SK-N-SH (cell line): ENCODE measurements around the gene CHST11. TPM values are rescaled to one million over a fixed set of nuclear protein-coding genes. Genes with fewer than 3 reads are reported as not detected.

Experiments
- CTCF ChIA-PET: fragments of 300-600, 350-600 bp; formaldehyde crosslinking; extraction: SDS; loops from one replicate; lab custom pipeline; 2021; lab: Yijun Ruan, JAX
- POLR2A ChIA-PET: fragments of 350-600 bp; sonication (Branson Sonifier 250); formaldehyde crosslinking; extraction: SDS; loops from one replicate; lab custom pipeline; 2020; ENCODE audit warnings: antibody characterized with exemption, inconsistent platforms; lab: Yijun Ruan, JAX
- DNase-seq: peaks from one replicate; pipeline ENCODE4 v3.0.0; 2012
- H2AFZ ChIP-seq: fragments of 200-600 bp; sonication (generic); 2 replicates; pipeline ENCODE4 v1.8.1; 2016; ENCODE audit warnings: antibody characterized with exemption, mild to moderate bottlenecking, low read depth
- H3F3A ChIP-seq: fragments of 200-600 bp; sonication (generic); replicated peaks from 2 replicates; pipeline ENCODE3; 2016; ENCODE audit warnings: antibody characterized with exemption, mild to moderate bottlenecking; ENCODE audit not compliant: insufficient read depth
- H3K27ac ChIP-seq, 2 experiments: fragments of 200-500 bp in 1 of 2; fragments of 200-600 bp in 1 of 2; sonication (Bioruptor generic) in 1 of 2; sonication (generic), shearing (Covaris generic) in 1 of 2; 2 replicates each; pipeline versions ENCODE4 v1.5.1 to v1.6.1; 2014 to 2016; ENCODE audit warnings: low read depth in 2 of 2, inconsistent platforms in 1 of 2, low read length in 1 of 2, mild to moderate bottlenecking in 1 of 2, mixed read lengths in 1 of 2
- H3K27me3 ChIP-seq: fragments of 200-600 bp; sonication (generic), shearing (Covaris generic); 2 replicates; pipeline ENCODE4 v1.6.1; 2016; ENCODE audit warnings: mixed run types; ENCODE audit not compliant: insufficient read depth
- H3K36me3 ChIP-seq, 2 experiments: fragments of 200-500 bp in 1 of 2; fragments of 200-600 bp in 1 of 2; sonication (Bioruptor generic) in 1 of 2; sonication (generic) in 1 of 2; replicated peaks in 1 of 2; 2 replicates each; pipeline versions ENCODE3 to v1.5.1; 2014 to 2016; ENCODE audit warnings: low read length in 1 of 2, mild to moderate bottlenecking in 1 of 2; ENCODE audit not compliant: insufficient read depth in 2 of 2, control insufficient read depth in 1 of 2
- H3K4me1 ChIP-seq, 2 experiments: fragments of 200-500 bp in 1 of 2; fragments of 200-600 bp in 1 of 2; sonication (Bioruptor generic) in 1 of 2; sonication (generic), shearing (Covaris generic) in 1 of 2; 2 replicates each; pipeline versions ENCODE4 v1.5.1 to v1.6.1; 2014 to 2016; ENCODE audit warnings: low read depth in 1 of 2, low read length in 1 of 2, mixed run types in 1 of 2; ENCODE audit not compliant: insufficient read depth in 2 of 2, control insufficient read depth in 1 of 2
- H3K4me2 ChIP-seq: fragments of 200-600 bp; sonication (generic), shearing (Covaris generic); 2 replicates; pipeline ENCODE4 v1.6.1; 2017; ENCODE audit warnings: mixed run types
- H3K4me3 ChIP-seq, 2 experiments: fragments of 200-500 bp in 1 of 2; fragments of 200-600 bp in 1 of 2; sonication (Bioruptor generic) in 1 of 2; sonication (generic), shearing (Covaris generic) in 1 of 2; 2 replicates each; pipeline versions ENCODE4 v1.5.1 to v1.8.1; 2014 to 2016; ENCODE audit warnings: low read depth in 2 of 2, inconsistent platforms in 1 of 2, low read length in 1 of 2, mild to moderate bottlenecking in 1 of 2, mixed read lengths in 1 of 2, moderate library complexity in 1 of 2
- H3K79me2 ChIP-seq: fragments of 200-600 bp; sonication (generic); 2 replicates; pipeline ENCODE4 v1.8.1; 2017; ENCODE audit warnings: mild to moderate bottlenecking; ENCODE audit not compliant: insufficient read depth
- H3K9ac ChIP-seq: fragments of 200-600 bp; sonication (generic); 2 replicates; pipeline ENCODE4 v1.6.1; 2017; ENCODE audit warnings: mixed run types
- H3K9me2 ChIP-seq: fragments of 200-600 bp; sonication (generic); 2 replicates; pipeline ENCODE4 v1.6.1; 2017; ENCODE audit warnings: mixed run types
- H3K9me3 ChIP-seq: fragments of 200-600 bp; sonication (generic); 2 replicates; pipeline ENCODE4 v1.6.1; 2017; ENCODE audit warnings: mixed run types, mild to moderate bottlenecking, moderate library complexity
- H4K20me1 ChIP-seq: fragments of 200-600 bp; sonication (generic); 2 replicates; pipeline ENCODE4 v1.6.1; 2017; ENCODE audit warnings: mild to moderate bottlenecking, mixed run types; ENCODE audit not compliant: insufficient read depth
- CHD2 ChIP-seq: fragments of 150-350 bp; IDR thresholded peaks from 2 replicates; pipeline ENCODE4 v1.6.1; 2018; ENCODE audit warnings: low read length; ENCODE audit not compliant: partially characterized antibody
- FOSL2 ChIP-seq: IDR thresholded peaks from 2 replicates; pipeline ENCODE4 v1.4.0; 2012; ENCODE audit warnings: low read depth, mild to moderate bottlenecking, moderate library complexity, borderline replicate concordance
- JUND ChIP-seq: IDR thresholded peaks from 2 replicates; pipeline ENCODE4 v1.4.0; 2012
- MXI1 ChIP-seq: IDR thresholded peaks from 2 replicates; pipeline ENCODE4 v1.6.1; 2012; ENCODE audit warnings: mild to moderate bottlenecking, low read depth, low read length, improper control_type of control experiment
- NRF1 ChIP-seq: IDR thresholded peaks from 2 replicates; pipeline ENCODE4 v1.6.1; 2012; ENCODE audit warnings: low read depth, mild to moderate bottlenecking, low read length
- RAD21 ChIP-seq: IDR thresholded peaks from 2 replicates; pipeline ENCODE4 v1.6.1; 2012; ENCODE audit warnings: mild to moderate bottlenecking, low read length
- RFX5 ChIP-seq: IDR thresholded peaks from 2 replicates; pipeline ENCODE4 v1.6.1; 2012; ENCODE audit warnings: mild to moderate bottlenecking, improper control_type of control experiment, low read length
- RXRA ChIP-seq: IDR thresholded peaks from 2 replicates; pipeline ENCODE4 v1.4.0; 2012; ENCODE audit warnings: low read depth, mild to moderate bottlenecking, borderline replicate concordance
- TCF12 ChIP-seq: IDR thresholded peaks from 2 replicates; pipeline ENCODE4 v1.4.0; 2012
- WGBS: methylation state at CpG from one replicate; pipeline ENCODE4 v1.1.6; 2017; ENCODE audit warnings: low lambda C conversion rate; 5-methylcytosine and 5-hydroxymethylcytosine counted together
- polyA plus RNA-seq, 3 experiments: library from polyadenylated mRNA; depleted of rRNA; stranded (reverse); fragments of >200 nt; gene quantifications; 2 replicates each; pipeline ENCODE4 v1.2.3, GENCODE V29; 2012
- TF ChIP-seq, protein P1 (sequence below): IDR thresholded peaks from 2 replicates; pipeline ENCODE4 v1.6.1; 2012; ENCODE audit warnings: mild to moderate bottlenecking, low read depth, low read length, moderate library complexity
- TF ChIP-seq, protein P2 (sequence below): IDR thresholded peaks from 2 replicates; pipeline ENCODE4; 2012
- TF ChIP-seq, protein P3 (sequence below): fragments of 200-600 bp; sonication (generic); IDR thresholded peaks from 2 replicates; pipeline ENCODE4 v1.6.1; 2017; ENCODE audit warnings: antibody characterized with exemption, mild to moderate bottlenecking, moderate library complexity
- TF ChIP-seq, protein P4 (sequence below): fragments of 150-350 bp; IDR thresholded peaks from 2 replicates; pipeline ENCODE4 v1.6.1; 2017; ENCODE audit warnings: antibody characterized with exemption, low read length, low read depth, borderline replicate concordance

CHST11 gene
- polyA plus RNA-seq, 1 of the 3 experiments (the other 2 are of a cell fraction) = 18.6 TPM

DNA sequence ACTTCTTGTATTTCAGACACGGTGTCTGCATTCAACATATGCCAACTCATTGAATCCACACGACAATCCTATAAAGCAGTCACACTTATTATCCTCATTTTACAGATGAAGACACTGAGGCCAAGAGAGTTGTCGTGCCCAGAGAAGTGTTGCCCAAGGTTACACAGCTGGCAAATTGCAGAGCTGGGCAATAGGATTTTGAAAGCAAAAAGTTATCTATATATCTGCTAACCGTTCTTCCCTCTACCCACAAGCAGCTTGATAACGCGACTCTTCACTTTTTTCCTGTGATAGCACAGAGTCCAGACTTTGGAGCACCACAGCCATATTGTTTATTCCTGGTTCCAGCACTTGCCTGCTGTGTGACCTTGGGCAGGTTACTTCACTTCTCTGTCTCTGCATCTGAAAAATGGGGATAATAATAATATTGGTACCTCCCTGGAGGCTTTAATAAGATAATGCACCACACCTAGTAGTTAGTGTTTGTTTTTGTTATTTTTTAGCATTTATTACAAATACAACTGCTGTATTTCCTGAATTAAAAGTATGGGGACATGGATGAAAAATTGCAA lies 82.2 kb downstream of the CHST11 start:
- no peak for DNase-seq
- H3K9me3 ChIP-seq = no peaks in the 10 kb centered on the region
- H3K9ac ChIP-seq = no peak overlapping the region
- H3K9me2 ChIP-seq = no peaks in the 10 kb centered on the region
- H4K20me1 ChIP-seq = no peaks in the 10 kb centered on the region
- H3K27me3 ChIP-seq = no peaks in the 10 kb centered on the region
- H3K4me1 ChIP-seq = peaks cover 0 to 31% of the 10 kb centered on the region in 2 experiments; a peak in 2 of 4 replicates
- H3K4me2 ChIP-seq = no peak overlapping the region
- CTCF ChIA-PET = no interaction called here
- H3K79me2 ChIP-seq = no peaks in the 10 kb centered on the region
- WGBS = 94% methylated on average over 6 of the region's 6 CpGs
- no peaks in the 10 kb centered on the region for H3K36me3 ChIP-seq
- H3K4me3 ChIP-seq = no peak overlapping the region
- POLR2A ChIA-PET = no interaction called here
- no peaks in the 10 kb centered on the region for H3F3A ChIP-seq
- TF ChIP-seq MXI1 (no peak), TCF12 (no peak), RFX5 (no peak), NRF1 (no peak), RAD21 (no peak)
- TF ChIP-seq, protein P1, sequence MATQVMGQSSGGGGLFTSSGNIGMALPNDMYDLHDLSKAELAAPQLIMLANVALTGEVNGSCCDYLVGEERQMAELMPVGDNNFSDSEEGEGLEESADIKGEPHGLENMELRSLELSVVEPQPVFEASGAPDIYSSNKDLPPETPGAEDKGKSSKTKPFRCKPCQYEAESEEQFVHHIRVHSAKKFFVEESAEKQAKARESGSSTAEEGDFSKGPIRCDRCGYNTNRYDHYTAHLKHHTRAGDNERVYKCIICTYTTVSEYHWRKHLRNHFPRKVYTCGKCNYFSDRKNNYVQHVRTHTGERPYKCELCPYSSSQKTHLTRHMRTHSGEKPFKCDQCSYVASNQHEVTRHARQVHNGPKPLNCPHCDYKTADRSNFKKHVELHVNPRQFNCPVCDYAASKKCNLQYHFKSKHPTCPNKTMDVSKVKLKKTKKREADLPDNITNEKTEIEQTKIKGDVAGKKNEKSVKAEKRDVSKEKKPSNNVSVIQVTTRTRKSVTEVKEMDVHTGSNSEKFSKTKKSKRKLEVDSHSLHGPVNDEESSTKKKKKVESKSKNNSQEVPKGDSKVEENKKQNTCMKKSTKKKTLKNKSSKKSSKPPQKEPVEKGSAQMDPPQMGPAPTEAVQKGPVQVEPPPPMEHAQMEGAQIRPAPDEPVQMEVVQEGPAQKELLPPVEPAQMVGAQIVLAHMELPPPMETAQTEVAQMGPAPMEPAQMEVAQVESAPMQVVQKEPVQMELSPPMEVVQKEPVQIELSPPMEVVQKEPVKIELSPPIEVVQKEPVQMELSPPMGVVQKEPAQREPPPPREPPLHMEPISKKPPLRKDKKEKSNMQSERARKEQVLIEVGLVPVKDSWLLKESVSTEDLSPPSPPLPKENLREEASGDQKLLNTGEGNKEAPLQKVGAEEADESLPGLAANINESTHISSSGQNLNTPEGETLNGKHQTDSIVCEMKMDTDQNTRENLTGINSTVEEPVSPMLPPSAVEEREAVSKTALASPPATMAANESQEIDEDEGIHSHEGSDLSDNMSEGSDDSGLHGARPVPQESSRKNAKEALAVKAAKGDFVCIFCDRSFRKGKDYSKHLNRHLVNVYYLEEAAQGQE = no peak
- TF ChIP-seq, protein P2, sequence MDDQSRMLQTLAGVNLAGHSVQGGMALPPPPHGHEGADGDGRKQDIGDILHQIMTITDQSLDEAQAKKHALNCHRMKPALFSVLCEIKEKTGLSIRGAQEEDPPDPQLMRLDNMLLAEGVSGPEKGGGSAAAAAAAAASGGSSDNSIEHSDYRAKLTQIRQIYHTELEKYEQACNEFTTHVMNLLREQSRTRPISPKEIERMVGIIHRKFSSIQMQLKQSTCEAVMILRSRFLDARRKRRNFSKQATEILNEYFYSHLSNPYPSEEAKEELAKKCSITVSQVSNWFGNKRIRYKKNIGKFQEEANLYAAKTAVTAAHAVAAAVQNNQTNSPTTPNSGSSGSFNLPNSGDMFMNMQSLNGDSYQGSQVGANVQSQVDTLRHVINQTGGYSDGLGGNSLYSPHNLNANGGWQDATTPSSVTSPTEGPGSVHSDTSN = no peak
- TF ChIP-seq, protein P3, sequence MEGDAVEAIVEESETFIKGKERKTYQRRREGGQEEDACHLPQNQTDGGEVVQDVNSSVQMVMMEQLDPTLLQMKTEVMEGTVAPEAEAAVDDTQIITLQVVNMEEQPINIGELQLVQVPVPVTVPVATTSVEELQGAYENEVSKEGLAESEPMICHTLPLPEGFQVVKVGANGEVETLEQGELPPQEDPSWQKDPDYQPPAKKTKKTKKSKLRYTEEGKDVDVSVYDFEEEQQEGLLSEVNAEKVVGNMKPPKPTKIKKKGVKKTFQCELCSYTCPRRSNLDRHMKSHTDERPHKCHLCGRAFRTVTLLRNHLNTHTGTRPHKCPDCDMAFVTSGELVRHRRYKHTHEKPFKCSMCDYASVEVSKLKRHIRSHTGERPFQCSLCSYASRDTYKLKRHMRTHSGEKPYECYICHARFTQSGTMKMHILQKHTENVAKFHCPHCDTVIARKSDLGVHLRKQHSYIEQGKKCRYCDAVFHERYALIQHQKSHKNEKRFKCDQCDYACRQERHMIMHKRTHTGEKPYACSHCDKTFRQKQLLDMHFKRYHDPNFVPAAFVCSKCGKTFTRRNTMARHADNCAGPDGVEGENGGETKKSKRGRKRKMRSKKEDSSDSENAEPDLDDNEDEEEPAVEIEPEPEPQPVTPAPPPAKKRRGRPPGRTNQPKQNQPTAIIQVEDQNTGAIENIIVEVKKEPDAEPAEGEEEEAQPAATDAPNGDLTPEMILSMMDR = no peak
- H2AFZ ChIP-seq = no peak overlapping the region
- no peak overlapping the region for H3K27ac ChIP-seq

DNA sequence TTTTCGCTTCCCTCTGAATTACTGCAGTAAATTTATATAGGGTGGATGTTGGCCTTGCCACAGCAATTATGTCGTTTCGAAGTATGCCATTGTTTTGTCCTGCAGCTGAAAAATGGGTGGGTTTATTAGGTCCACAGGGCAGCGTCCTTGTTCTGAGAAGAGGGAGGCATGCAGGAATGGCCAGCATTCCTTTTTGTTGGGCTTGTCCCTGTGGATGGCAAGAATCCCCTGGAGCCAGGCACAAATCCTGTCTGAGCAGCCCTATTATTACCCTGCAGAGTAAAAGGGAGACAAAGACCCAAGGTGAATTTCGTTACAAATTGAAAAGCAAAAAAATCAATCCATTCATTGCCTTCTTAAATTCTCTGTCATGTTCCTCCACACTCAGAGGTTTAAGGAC lies 88.1 kb downstream of the CHST11 start:
- Histone ChIP-seq H3K79me2 (no peaks in the 10 kb centered on the region), H2AFZ (no peak overlapping the region), H3K36me3 (no peaks in the 10 kb centered on the region), H3F3A (no peaks in the 10 kb centered on the region), H3K4me2 (no peak overlapping the region), H4K20me1 (no peaks in the 10 kb centered on the region), H3K27ac (no peak overlapping the region), H3K9ac (no peak overlapping the region), H3K27me3 (no peaks in the 10 kb centered on the region), H3K4me3 (no peak overlapping the region), H3K9me3 (no peaks in the 10 kb centered on the region), H3K4me1 (peaks cover 0 to 5% of the 10 kb centered on the region in 2 experiments; a peak in 1 of 4 replicates), H3K9me2 (no peaks in the 10 kb centered on the region)
- ChIA-PET POLR2A (no interaction called here), CTCF (interaction anchor here (1.3 kb wide), 1 partner anchor 163 kb away, joined by 4 read pairs; no protein-coding TSS in a partner anchor)
- no peak for DNase-seq
- 91% methylated on average over 5 of the region's 5 CpGs for WGBS
- TF ChIP-seq FOSL2 = no peak
- TF ChIP-seq RXRA = no peak
- no peak for TF ChIP-seq RAD21
- TF ChIP-seq CHD2 = no peak
- TF ChIP-seq, protein P4, sequence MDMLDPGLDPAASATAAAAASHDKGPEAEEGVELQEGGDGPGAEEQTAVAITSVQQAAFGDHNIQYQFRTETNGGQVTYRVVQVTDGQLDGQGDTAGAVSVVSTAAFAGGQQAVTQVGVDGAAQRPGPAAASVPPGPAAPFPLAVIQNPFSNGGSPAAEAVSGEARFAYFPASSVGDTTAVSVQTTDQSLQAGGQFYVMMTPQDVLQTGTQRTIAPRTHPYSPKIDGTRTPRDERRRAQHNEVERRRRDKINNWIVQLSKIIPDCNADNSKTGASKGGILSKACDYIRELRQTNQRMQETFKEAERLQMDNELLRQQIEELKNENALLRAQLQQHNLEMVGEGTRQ = no peak
- TF ChIP-seq, protein P2 = no peak
- TF ChIP-seq JUND = no peak
- TF ChIP-seq, protein P1 = no peak
- no peak for TF ChIP-seq NRF1
